Hepatocyte (in vitro differentiated cells): Measurements from ENCODE around the gene AVPR2.

Source experiments
- EZH2 ChIP-seq: fragments of 200-600 bp; sonication (generic); IDR thresholded peaks from 2 replicates; pipeline ENCODE4 v1.6.1; 2016; ENCODE audit warnings: antibody characterized with exemption, mild to moderate bottlenecking, borderline replicate concordance
- TF ChIP-seq, protein P1 (sequence below): fragments of 200-600 bp; sonication (generic); IDR thresholded peaks from 2 replicates; pipeline ENCODE4 v1.5.1; 2016; ENCODE audit warnings: antibody characterized with exemption, mild to moderate bottlenecking; ENCODE audit not compliant: poor library complexity

DNA sequence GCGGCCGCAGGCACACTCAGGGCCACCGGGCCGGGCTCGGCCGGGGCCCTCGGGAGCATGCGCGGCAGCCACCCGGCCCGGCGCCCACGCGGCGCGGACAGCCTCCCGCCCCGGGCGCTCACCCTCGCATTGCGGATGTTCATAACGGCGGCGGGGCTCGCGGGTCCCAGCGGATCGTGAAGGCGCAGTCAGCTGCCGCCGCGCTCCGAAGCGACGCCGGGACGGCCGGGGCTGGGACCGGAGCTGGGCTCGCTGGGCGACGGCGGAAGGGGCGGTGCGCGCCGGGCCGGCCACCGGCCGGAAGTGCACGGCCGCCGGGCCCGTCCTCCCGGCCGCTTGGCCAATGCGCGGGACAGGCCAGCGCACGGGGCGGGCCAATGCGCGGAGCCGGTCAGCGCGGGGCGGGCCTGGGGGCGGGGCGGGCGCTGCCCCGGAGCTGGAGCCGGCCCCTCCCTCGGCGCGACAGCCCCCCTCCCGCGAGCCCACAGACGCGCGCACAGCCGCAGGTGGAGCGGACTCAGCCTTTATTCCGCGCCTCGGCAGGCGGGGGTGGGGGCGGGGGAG, 30.4 kb downstream of the AVPR2 start, which contains the start of gene NAA10:
- TF ChIP-seq EZH2: no peak
- TF ChIP-seq, protein P1, sequence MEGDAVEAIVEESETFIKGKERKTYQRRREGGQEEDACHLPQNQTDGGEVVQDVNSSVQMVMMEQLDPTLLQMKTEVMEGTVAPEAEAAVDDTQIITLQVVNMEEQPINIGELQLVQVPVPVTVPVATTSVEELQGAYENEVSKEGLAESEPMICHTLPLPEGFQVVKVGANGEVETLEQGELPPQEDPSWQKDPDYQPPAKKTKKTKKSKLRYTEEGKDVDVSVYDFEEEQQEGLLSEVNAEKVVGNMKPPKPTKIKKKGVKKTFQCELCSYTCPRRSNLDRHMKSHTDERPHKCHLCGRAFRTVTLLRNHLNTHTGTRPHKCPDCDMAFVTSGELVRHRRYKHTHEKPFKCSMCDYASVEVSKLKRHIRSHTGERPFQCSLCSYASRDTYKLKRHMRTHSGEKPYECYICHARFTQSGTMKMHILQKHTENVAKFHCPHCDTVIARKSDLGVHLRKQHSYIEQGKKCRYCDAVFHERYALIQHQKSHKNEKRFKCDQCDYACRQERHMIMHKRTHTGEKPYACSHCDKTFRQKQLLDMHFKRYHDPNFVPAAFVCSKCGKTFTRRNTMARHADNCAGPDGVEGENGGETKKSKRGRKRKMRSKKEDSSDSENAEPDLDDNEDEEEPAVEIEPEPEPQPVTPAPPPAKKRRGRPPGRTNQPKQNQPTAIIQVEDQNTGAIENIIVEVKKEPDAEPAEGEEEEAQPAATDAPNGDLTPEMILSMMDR: no peak
